Caco-2 (cell line): ENCODE data around the gene MBD1. TPM values are rescaled to one million over a fixed set of nuclear protein-coding genes. Genes with fewer than 3 reads are reported as not detected.

Experiments
- total RNA-seq: library from RNA; stranded (reverse); gene quantifications from 2 replicates; pipeline ENCODE4 v1.2.3, GENCODE V29; 2022

MBD1 gene
- total RNA-seq, 1 experiment from 2014 or later: 34.7 TPM

Other genes with a start within 250 kb of the MBD1 start
- gene MYO5B, start 86.4 kb downstream of the MBD1 start, total RNA-seq: 28.3 and 28.6 TPM in 2 replicates
- 0.23 TPM in 1 of 2 replicates, not detected in the other for gene CFAP53, start 15.0 kb downstream of the MBD1 start, total RNA-seq
- gene CXXC1, start 6.2 kb upstream of the MBD1 start, total RNA-seq: 37.7 and 41.5 TPM in 2 replicates
- gene SKA1, start 93.5 kb upstream of the MBD1 start, total RNA-seq: 31.3 and 32.4 TPM in 2 replicates